Measurements from ENCODE around the gene ACAD11. TPM values are rescaled to one million over a fixed set of nuclear protein-coding genes. Genes with fewer than 3 reads are reported as not detected.

The ACAD11 gene
- total and polyA plus RNA-seq, 9 of the 15 experiments (the other 6 are each of a cell fraction or from before 2014, with no cell fraction given) = 1.3 to 8.4 (median 4.0) TPM

DNA sequence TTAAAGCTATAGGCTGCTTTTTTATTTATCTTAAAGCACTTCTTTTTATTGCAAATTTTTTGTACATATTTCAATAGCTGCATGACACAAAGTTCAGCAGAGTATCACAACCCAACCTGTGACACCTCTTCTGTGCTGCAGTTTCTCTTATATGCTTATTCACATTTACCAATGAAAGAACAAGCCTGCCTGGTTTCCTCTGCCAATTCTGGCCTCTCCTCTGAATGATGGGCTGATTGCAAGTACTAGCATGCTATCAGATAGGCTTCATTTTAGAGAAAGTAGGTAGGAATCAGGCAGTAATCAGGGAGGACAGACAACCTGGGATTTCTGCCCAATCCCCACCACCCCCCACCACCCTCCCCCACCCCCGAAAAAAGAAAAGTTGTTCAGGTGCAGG is 36.0 kb downstream of the ACAD11 start (continued):
- TF ChIP-seq FOXM1 (IDR thresholded peaks at IDR 0.05; ENCODE audit: low read depth) (no peak), FOXM1 (CRISPR knock-in tag; IDR thresholded peaks at IDR 0.05; ENCODE audit: low read depth) (no peak)

DNA sequence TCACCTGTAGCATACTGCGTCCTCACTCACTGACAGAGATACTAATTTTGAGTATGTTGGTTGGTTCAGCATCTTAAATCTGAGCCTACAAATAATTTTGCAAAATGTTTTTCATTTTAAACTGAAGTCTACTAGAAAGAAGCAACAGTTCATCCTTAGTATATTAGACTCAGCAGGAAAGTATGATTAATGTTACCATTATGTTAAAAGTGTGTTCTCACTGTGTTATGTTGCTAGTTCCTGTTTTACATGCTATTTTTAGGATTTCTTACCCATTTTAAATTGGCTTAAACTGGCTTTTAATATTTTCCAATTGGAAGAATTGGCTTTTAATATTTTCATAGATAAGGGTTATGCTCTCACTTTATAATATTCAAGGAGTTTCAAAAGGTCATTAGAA is 36.8 kb downstream of the ACAD11 start:
- TF ChIP-seq KLF10 (CRISPR knock-in tag; IDR thresholded peaks at IDR 0.05) (no peak), RBFOX2 (IDR thresholded peaks at IDR 0.05; ENCODE audit: low read depth, low read length) (no peak), MCM3 (IDR thresholded peaks at IDR 0.05) (no peak), TAF15 (IDR thresholded peaks at IDR 0.05; ENCODE audit: low read depth, low read length) (no peak), PTTG1 (tag; IDR thresholded peaks at IDR 0.05; ENCODE audit: low read depth) (no peak), DNMT1 (IDR thresholded peaks at IDR 0.05) (no peak), MECOM (CRISPR knock-in tag; IDR thresholded peaks at IDR 0.05) (no peak), SETDB1 (IDR thresholded peaks at IDR 0.05; ENCODE audit: low read length) (no peak), HDAC1 (IDR thresholded peaks at IDR 0.05) (no peak), SREBF1 (IDR thresholded peaks at IDR 0.05; ENCODE audit: borderline replicate concordance, low read depth, low read length) (no peak), MTF1 (CRISPR knock-in tag; IDR thresholded peaks at IDR 0.05; ENCODE audit: borderline replicate concordance) (no peak)
- TF ChIP-seq, protein P1, sequence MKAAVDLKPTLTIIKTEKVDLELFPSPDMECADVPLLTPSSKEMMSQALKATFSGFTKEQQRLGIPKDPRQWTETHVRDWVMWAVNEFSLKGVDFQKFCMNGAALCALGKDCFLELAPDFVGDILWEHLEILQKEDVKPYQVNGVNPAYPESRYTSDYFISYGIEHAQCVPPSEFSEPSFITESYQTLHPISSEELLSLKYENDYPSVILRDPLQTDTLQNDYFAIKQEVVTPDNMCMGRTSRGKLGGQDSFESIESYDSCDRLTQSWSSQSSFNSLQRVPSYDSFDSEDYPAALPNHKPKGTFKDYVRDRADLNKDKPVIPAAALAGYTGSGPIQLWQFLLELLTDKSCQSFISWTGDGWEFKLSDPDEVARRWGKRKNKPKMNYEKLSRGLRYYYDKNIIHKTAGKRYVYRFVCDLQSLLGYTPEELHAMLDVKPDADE (conservative IDR thresholded peaks at IDR 0.05; ENCODE audit: control insufficient read depth, low read depth, low read length) = no peak
- Histone ChIP-seq H3K4me3 (no peak overlapping the region), H3K4me2 (ENCODE audit: insufficient read depth, low read length) (no peak overlapping the region), H4K20me1 (replicated peaks; ENCODE audit: control insufficient read depth, insufficient read depth, low read length) (no peaks in the 10 kb centered on the region), H3K9me3 (replicated peaks; ENCODE audit: control insufficient read depth, insufficient read depth, low read depth, low read length) (no peaks in the 10 kb centered on the region), H3K9me1 (ENCODE audit: control insufficient read depth, insufficient read depth, low read length) (no peaks in the 10 kb centered on the region), H3K36me3 (ENCODE audit: control insufficient read depth, insufficient read depth, low read length) (no peaks in the 10 kb centered on the region), H3K9ac (ENCODE audit: insufficient read depth in 1 of 2, low read depth in 2 of 2, low read length in 2 of 2) (no peak overlapping the region), H3K27me3 (ENCODE audit: control insufficient read depth in 2 of 2, insufficient read depth in 2 of 2, low read length in 2 of 2) (no peaks in the 10 kb centered on the region), H3K27ac (ENCODE audit: extremely low read depth, low read depth, low read length) (no peak overlapping the region), H3K4me1 (replicated peaks in 1 of 2; ENCODE audit: control insufficient read depth in 2 of 2, insufficient read depth in 2 of 2, low read length in 2 of 2) (no peaks in the 10 kb centered on the region), H3K79me2 (ENCODE audit: control insufficient read depth, insufficient read depth, low read length) (no peaks in the 10 kb centered on the region), H2AFZ (ENCODE audit: low read depth, low read length) (no peak overlapping the region)
- no peak for DNase-seq (ENCODE audit: extremely low read depth in 1 of 4, low spot score in 3 of 4)
- no peak for FAIRE-seq
- in situ Hi-C loops (cut with MboI) (no loop called here), intact Hi-C loops (cut with micrococcal nuclease) (no loop called here)
- ChIA-PET POLR2A (no interaction called here), CTCF (ENCODE audit: low intra/inter-chr PET ratio) (no interaction called here)
- WGBS (ENCODE audit: insufficient coverage, low coverage, missing lambda C conversion rate) = 100% methylated on average over 1 of the region's 1 CpG
- BruUV-seq (replicated peaks) = no TSS peak
- no peak for ATAC-seq
